Heart left ventricle (tissue), 16 donors: ENCODE measurements around the gene FKBP1A. TPM values are rescaled to one million over a fixed set of nuclear protein-coding genes. Genes with fewer than 3 reads are reported as not detected.

ENCODE experiments used
- ATAC-seq, 4 donors: fragments of 200-7000 bp; cut with Tn5 transposase; one replicate each; pipeline ENCODE4 v1.9.1; 2020 to 2022; ENCODE audit warnings: moderate library complexity in 4 of 4, mild to moderate bottlenecking in 3 of 4, moderate number of reproducible peaks in 1 of 4
- DNase-seq, 5 donors: peaks; one replicate each; pipeline ENCODE4 v3.0.0-alpha.2; 2020
- H3K27ac ChIP-seq, 12 donors: fragments of 200-600 bp; sonication (generic) in 4 of 12; one replicate each; pipeline versions ENCODE4 v1.5.0 to v1.8.0; 2016 to 2022; ENCODE audit warnings: mild to moderate bottlenecking in 2 of 12
- H3K27me3 ChIP-seq, 9 donors: fragments of 200-600 bp; sonication (generic) in 2 of 9; one replicate each; pipeline versions ENCODE4 v1.5.1 to v1.8.0; 2016 to 2022; ENCODE audit warnings: mild to moderate bottlenecking in 3 of 9
- H3K36me3 ChIP-seq, 9 donors: fragments of 200-600 bp; sonication (generic) in 2 of 9; one replicate each; pipeline versions ENCODE4 v1.5.0 to v1.8.0; 2018 to 2022; ENCODE audit warnings: mild to moderate bottlenecking in 2 of 9
- H3K4me1 ChIP-seq, 12 donors: fragments of 200-600 bp; sonication (generic) in 4 of 12; one replicate each; pipeline versions ENCODE4 v1.5.0 to v1.8.0; 2016 to 2022; ENCODE audit warnings: mild to moderate bottlenecking in 3 of 12
- H3K4me3 ChIP-seq, 12 donors: fragments of 200-600 bp; sonication (generic) in 4 of 12; one replicate each; pipeline versions ENCODE4 v1.5.0 to v1.8.0; 2017 to 2022; ENCODE audit warnings: mild to moderate bottlenecking in 9 of 12, moderate library complexity in 4 of 12
- H3K9me3 ChIP-seq, 12 donors: fragments of 200-600 bp; sonication (generic) in 4 of 12; one replicate each; pipeline versions ENCODE4 v1.5.0 to v1.8.0; 2016 to 2022; ENCODE audit warnings: mild to moderate bottlenecking in 1 of 12
- CTCF ChIP-seq, 12 donors: fragments of 200-600 bp; sonication (generic) in 4 of 12; IDR thresholded peaks; one replicate each; pipeline versions ENCODE4 v1.5.0 to v1.8.0; 2018 to 2022; ENCODE audit warnings: antibody characterized with exemption in 12 of 12, mild to moderate bottlenecking in 5 of 12
- POLR2A ChIP-seq, 2 donors: fragments of 450-650 bp; IDR thresholded peaks; one replicate each; pipeline ENCODE4 v1.6.1; 2017; ENCODE audit warnings: antibody characterized with exemption in 2 of 2, mild to moderate bottlenecking in 2 of 2, moderate library complexity in 2 of 2
- WGBS, 4 donors: extraction: QIAGEN DNeasy Blood & Tissue Kit in 2 of 4; methylation state at CpG; one replicate each; pipeline versions ENCODE4 v1.1.5 to v1.1.7; 2013 to 2018; 5-methylcytosine and 5-hydroxymethylcytosine counted together
- intact Hi-C, 10 donors: fragments of 100-400 bp; cut with DNase I; formaldehyde crosslinking; loops; one replicate each; pipeline versions ENCODE4 v1.11.1 to v1.14.2; 2022
- long read RNA-seq, 3 donors: library from polyadenylated mRNA; unstranded; transcript quantifications; one replicate each; pipeline ENCODE4 v2.0.0, GENCODE V29; 2020 to 2021
- polyA plus RNA-seq, 2 donors: library from polyadenylated mRNA; stranded (reverse); fragments of 200-250 nt; gene quantifications; one replicate each; pipeline ENCODE4 v1.2.3, GENCODE V29; 2013
- total RNA-seq, 9 donors: library from RNA; depleted of rRNA in 2 of 9; stranded (reverse); fragments of >200 nt in 2 of 9; fragmentation: NEBNext Ultra II Directional in 3 of 9; extraction: Animal tissue kit (Norgen Biotek cat#: 25700) in 3 of 9; gene quantifications; one replicate each; pipeline versions ENCODE4 v1.1.0 to v1.2.4, GENCODE V29; 2016 to 2023
- donor health status: ischemic (EF 13 %, LVEDD 7.1; RV severe dilation, severe dysfunction).
- donor health status: healthy with polysubstance abuse.
- donor health status: DM: no; HTN: yes; CAD: no.
- donor health status: DM: no; HTN: no; CAD: no.
- donor health status: ischemic (EF 25% LVEDD 6.9; RV normal size, moderate dysfunction).
- donor health status: ischemic (EF 25% LVEDD 5.7; RV mildly dilated, moderate dysfunction).
- donor health status: healthy.
- donor health status: DM: yes; HTN: yes; CAD: no.
- donor health status: ischemic (EF 35%, LVEDD 5.7; RV mildly dilated, moderate dysfunction).
- donor health status: nonischemic (EF 11% LVEDD 7.7; RV severe dilation, severe dysfunction).
- donor health status: DM: yes; HTN: yes; CAD: no.
- donor health status: PGD.
- donor health status: ischemic (EF 29% LVEDD 5.4; RV normal size, mild dysfunction).
- donor health status: nonischemic (EF 23%, LVEDD 6.1; RV moderate dilation, normal function).

FKBP1A gene
- total RNA-seq (100 to 1,000 TPM in 8 of 9 donors, 10 to 100 TPM in 1; 71.3 to 316 (median 144) TPM), polyA plus RNA-seq (100 to 1,000 TPM in 1 of 2 donors, 10 to 100 TPM in 1; 89.6 to 401 TPM)
- long read RNA-seq, donor 1, transcript FKBP1A-204 (5 exons, 1,622 nt) = major isoform, 68 of 81 reads
- long read RNA-seq, donor 1, partial matches to known transcripts = 3 of 81 reads
- long read RNA-seq, donor 1, other reads (novel, unspliced or antisense) = 4 of 81 reads
- long read RNA-seq, donor 2, transcript FKBP1A-204 (5 exons, 1,622 nt) = major isoform, 654 of 719 reads
- long read RNA-seq, donor 2, transcript FKBP1A-202 (4 exons, 747 nt) = minor isoform, 6 of 719 reads
- long read RNA-seq, donor 2, transcript FKBP1A-203 (4 exons, 976 nt) = minor isoform, 39 of 719 reads
- long read RNA-seq, donor 2, partial matches to known transcripts = 11 of 719 reads
- long read RNA-seq, donor 2, other reads (novel, unspliced or antisense) = 5 of 719 reads
- long read RNA-seq, donor 3, transcript FKBP1A-204 (5 exons, 1,622 nt) = major isoform, 88 of 123 reads
- long read RNA-seq, donor 3, transcript FKBP1A-203 (4 exons, 976 nt) = minor isoform, 14 of 123 reads
- long read RNA-seq, donor 3, partial matches to known transcripts = 18 of 123 reads
- long read RNA-seq, donor 3, other reads (novel, unspliced or antisense) = 2 of 123 reads

GRCh38 chr20:1392693-1393506 is at the start of gene FKBP1A:
FKBP1A (minus strand) TSS chr20:1393054; CDS start chr20:1392998, 56 bp downstream.
- DNase-seq (peak; percentile 90 to 97 (median 94)), ATAC-seq (peak; percentile 91 to 99 (median 96))
- Histone ChIP-seq H3K27ac (peak within 1 kb of the TSS; percentile 68 to 94 (median 89)), H3K4me3 (peak within 1 kb of the TSS; percentile 54 to 96 (median 84)), H3K9me3 (no peaks in the 10 kb centered on the region), H3K4me1 (peaks cover 6 to 55% (median 40%) of the 10 kb centered on the region in 12 donors), H3K27me3 (peaks cover 0 to 10% (median 0%) of the 10 kb centered on the region in 9 donors), H3K36me3 (peaks cover 0 to 15% (median 0%) of the 10 kb centered on the region in 9 donors)
- 1 to 5% (median 1%) methylated on average over 8 to 79 of the region's 79 CpGs for WGBS, 4 donors
- intact Hi-C loops = loop anchor here (1.0 to 10.0 kb wide), 9 partner anchors 44 to 558 kb away; partner anchors contain the start of genes NSFL1C (in 2 of the 10), FAM110A (in 1 of the 10) and SDCBP2 (in 1 of the 10)
- TF ChIP-seq POLR2A (IDR thresholded peaks at IDR 0.05) (peak; percentile 38 to 80), CTCF (IDR thresholded peaks at IDR 0.05) (peak in 7 of 12 donors; percentile 17 to 50 (median 24))

GRCh38 chr20:1442304-1442703 is 49.5 kb upstream of the FKBP1A start:
- Histone ChIP-seq H3K4me3 (no peak overlapping the region), H3K4me1 (peaks cover 0 to 4% (median 0%) of the 10 kb centered on the region in 12 donors), H3K27me3 (no peaks in the 10 kb centered on the region), H3K9me3 (no peaks in the 10 kb centered on the region), H3K27ac (no peak overlapping the region), H3K36me3 (peaks cover 3 to 88% (median 65%) of the 10 kb centered on the region in 9 donors)
- ATAC-seq (no peak), DNase-seq (no peak)
- intact Hi-C loops = no loop called here
- no peak for TF ChIP-seq POLR2A (IDR thresholded peaks at IDR 0.05)
- TF ChIP-seq CTCF (IDR thresholded peaks at IDR 0.05) = no peak
- 74 to 95% (median 92%) methylated on average over 2 of the region's 2 CpGs for WGBS, 4 donors

- Histone ChIP-seq H3K27me3 (no peaks in the 10 kb centered on the region), H3K4me1 (peaks cover 0 to 4% (median 0%) of the 10 kb centered on the region in 12 donors), H3K27ac (no peak overlapping the region), H3K4me3 (no peak overlapping the region), H3K36me3 (peaks cover 3 to 76% (median 54%) of the 10 kb centered on the region in 9 donors), H3K9me3 (no peaks in the 10 kb centered on the region)
- DNase-seq (no peak), ATAC-seq (no peak)
- WGBS, 4 donors = 63 to 90% (median 82%) methylated on average over 3 of the region's 3 CpGs
- intact Hi-C loops = no loop called here
- TF ChIP-seq POLR2A (IDR thresholded peaks at IDR 0.05) (no peak), CTCF (IDR thresholded peaks at IDR 0.05) (no peak)
Observed at GRCh38 chr20:1441133-1441532, 48.3 kb upstream of the FKBP1A start.
